HEK293 (cell line): Measurements from ENCODE around the gene CAPZB.

Experiments used
- CTCF ChIA-PET: fragments of 350-600 bp; formaldehyde crosslinking; extraction: SDS; loops from one replicate; lab custom pipeline; 2021; ENCODE audit warnings: antibody characterized with exemption; lab: Yijun Ruan, JAX
- POLR2A ChIA-PET: fragments of 300-600 bp; formaldehyde crosslinking; extraction: SDS; loops from one replicate; lab custom pipeline; 2020; ENCODE audit warnings: antibody characterized with exemption, inconsistent platforms; lab: Yijun Ruan, JAX
- H3K27ac ChIP-seq: fragments of 200-500 bp; sonication (Bioruptor generic); 2 replicates; pipeline ENCODE4 v1.5.1; 2014; ENCODE audit warnings: low read depth, low read length, control low read depth, inconsistent platforms; ENCODE audit errors: extremely low read depth
- H3K36me3 ChIP-seq, 2 experiments: fragments of 200-500 bp in 1 of 2; sonication (Bioruptor generic) in 1 of 2; 1 replicate in 1 of 2; 2 replicates in 1 of 2; pipeline ENCODE4 v1.5.1; 2014 to 2017; ENCODE audit warnings: inconsistent platforms in 2 of 2, low read length in 2 of 2; ENCODE audit not compliant: control insufficient read depth in 2 of 2, insufficient read depth in 1 of 2
- H3K4me1 ChIP-seq: fragments of 200-500 bp; sonication (Bioruptor generic); 2 replicates; pipeline ENCODE4 v1.5.1; 2014; ENCODE audit warnings: mild to moderate bottlenecking, low read length, inconsistent platforms; ENCODE audit not compliant: control insufficient read depth, insufficient read depth
- H3K4me3 ChIP-seq: 2 replicates; pipeline ENCODE4 v1.5.1; 2011; ENCODE audit warnings: low read depth, mild to moderate bottlenecking, control low read depth, low read length, moderate library complexity
- H3K9me3 ChIP-seq: fragments of 200-500 bp; sonication (Bioruptor generic); 2 replicates; pipeline ENCODE4 v1.5.1; 2014; ENCODE audit warnings: low read depth, low read length, inconsistent platforms; ENCODE audit not compliant: control insufficient read depth, insufficient read depth
- GLIS1 ChIP-seq: fragments of 450-650 bp; formaldehyde crosslinking; IDR thresholded peaks from 2 replicates; pipeline ENCODE4 v1.5.1; 2016; ENCODE audit warnings: missing biosample characterization, missing genetic modification characterization
- SETDB1 ChIP-seq: IDR thresholded peaks from one replicate; pipeline ENCODE4 v1.6.1; 2017; ENCODE audit warnings: mild to moderate bottlenecking, low read length, moderate library complexity, mixed read lengths; ENCODE audit not compliant: insufficient read length
- SP3 ChIP-seq: fragments of 450-650 bp; formaldehyde crosslinking; IDR thresholded peaks from 2 replicates; pipeline ENCODE4 v1.5.1; 2016; ENCODE audit warnings: missing biosample characterization, missing genetic modification characterization
- ZBTB20 ChIP-seq: fragments of 450-650 bp; formaldehyde crosslinking; IDR thresholded peaks from 2 replicates; pipeline ENCODE4 v1.5.1; 2016; ENCODE audit warnings: missing biosample characterization, missing genetic modification characterization
- ZBTB8A ChIP-seq: fragments of 450-650 bp; formaldehyde crosslinking; IDR thresholded peaks from 2 replicates; pipeline ENCODE4 v1.5.1; 2016; ENCODE audit warnings: missing biosample characterization, missing genetic modification characterization
- ZEB2 ChIP-seq: fragments of 450-650 bp; formaldehyde crosslinking; IDR thresholded peaks from 2 replicates; pipeline ENCODE4 v1.5.1; 2016; ENCODE audit warnings: missing biosample characterization, missing genetic modification characterization
- ZFP3 ChIP-seq: fragments of 450-650 bp; formaldehyde crosslinking; IDR thresholded peaks from 2 replicates; pipeline ENCODE4 v1.5.1; 2016; ENCODE audit warnings: low read depth, missing biosample characterization, missing genetic modification characterization
- ZNF2 ChIP-seq: fragments of 450-650 bp; formaldehyde crosslinking; IDR thresholded peaks from 2 replicates; pipeline ENCODE4 v1.5.1; 2016; ENCODE audit warnings: missing biosample characterization, missing genetic modification characterization
- ZNF214 ChIP-seq: fragments of 450-650 bp; formaldehyde crosslinking; IDR thresholded peaks from 2 replicates; pipeline ENCODE4 v1.5.1; 2017; ENCODE audit warnings: missing biosample characterization, mild to moderate bottlenecking, missing genetic modification characterization, borderline replicate concordance
- ZNF221 ChIP-seq: fragments of 450-650 bp; formaldehyde crosslinking; IDR thresholded peaks from 2 replicates; pipeline ENCODE4 v1.5.1; 2017; ENCODE audit warnings: missing biosample characterization, missing genetic modification characterization, borderline replicate concordance
- ZNF324 ChIP-seq: fragments of 450-650 bp; formaldehyde crosslinking; IDR thresholded peaks from 2 replicates; pipeline ENCODE4 v1.5.1; 2016; ENCODE audit warnings: missing biosample characterization, missing genetic modification characterization
- ZNF404 ChIP-seq: fragments of 450-650 bp; formaldehyde crosslinking; IDR thresholded peaks from 2 replicates; pipeline ENCODE4 v1.5.1; 2017; ENCODE audit warnings: missing biosample characterization, missing genetic modification characterization
- ZNF585B ChIP-seq: fragments of 450-650 bp; formaldehyde crosslinking; IDR thresholded peaks from 2 replicates; pipeline ENCODE4 v1.5.1; 2016; ENCODE audit warnings: missing biosample characterization, missing genetic modification characterization
- ZNF624 ChIP-seq: fragments of 450-650 bp; formaldehyde crosslinking; IDR thresholded peaks from 2 replicates; pipeline ENCODE4 v1.5.1; 2017; ENCODE audit warnings: missing biosample characterization, missing genetic modification characterization
- ZNF747 ChIP-seq: fragments of 450-650 bp; formaldehyde crosslinking; IDR thresholded peaks from 2 replicates; pipeline ENCODE4 v1.5.1; 2016; ENCODE audit warnings: missing biosample characterization, missing genetic modification characterization
- TF ChIP-seq, protein P1 (sequence below): fragments of 450-650 bp; formaldehyde crosslinking; IDR thresholded peaks from 2 replicates; pipeline ENCODE4 v1.5.1; 2016; ENCODE audit warnings: missing biosample characterization, missing genetic modification characterization
- TF ChIP-seq, protein P2 (sequence below): fragments of 450-650 bp; formaldehyde crosslinking; IDR thresholded peaks from 2 replicates; pipeline ENCODE4 v1.5.1; 2016; ENCODE audit warnings: missing biosample characterization, missing genetic modification characterization
- TF ChIP-seq, protein P3 (sequence below): fragments of 450-650 bp; formaldehyde crosslinking; IDR thresholded peaks from 2 replicates; pipeline ENCODE4 v1.5.1; 2016; ENCODE audit warnings: missing biosample characterization, missing genetic modification characterization
- TF ChIP-seq, protein P4 (sequence below): fragments of 450-650 bp; IDR thresholded peaks from 2 replicates; pipeline ENCODE4 v1.5.1; 2018; ENCODE audit warnings: missing biosample characterization, mild to moderate bottlenecking, missing genetic modification characterization

CAPZB gene

DNA sequence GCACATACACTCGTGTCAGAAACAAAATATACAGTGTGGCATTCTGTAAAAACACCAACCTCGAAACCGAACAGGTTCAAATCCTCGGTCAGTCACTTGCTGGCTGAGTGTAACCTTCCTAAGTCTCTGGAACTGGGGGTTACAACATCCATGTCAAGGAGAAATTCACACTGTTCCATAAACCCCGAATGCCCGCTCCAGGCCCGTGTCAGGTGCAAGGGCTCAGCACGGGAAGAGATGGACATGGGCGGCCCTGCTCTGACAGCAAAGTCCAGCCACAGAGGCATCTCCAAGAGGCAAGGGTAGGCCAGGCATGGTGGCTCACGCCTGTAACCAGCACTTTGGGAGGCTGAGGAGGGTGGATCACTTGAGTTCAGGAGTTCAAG lies 93.8 kb downstream of the CAPZB start (continued):
- TF ChIP-seq, protein P1, sequence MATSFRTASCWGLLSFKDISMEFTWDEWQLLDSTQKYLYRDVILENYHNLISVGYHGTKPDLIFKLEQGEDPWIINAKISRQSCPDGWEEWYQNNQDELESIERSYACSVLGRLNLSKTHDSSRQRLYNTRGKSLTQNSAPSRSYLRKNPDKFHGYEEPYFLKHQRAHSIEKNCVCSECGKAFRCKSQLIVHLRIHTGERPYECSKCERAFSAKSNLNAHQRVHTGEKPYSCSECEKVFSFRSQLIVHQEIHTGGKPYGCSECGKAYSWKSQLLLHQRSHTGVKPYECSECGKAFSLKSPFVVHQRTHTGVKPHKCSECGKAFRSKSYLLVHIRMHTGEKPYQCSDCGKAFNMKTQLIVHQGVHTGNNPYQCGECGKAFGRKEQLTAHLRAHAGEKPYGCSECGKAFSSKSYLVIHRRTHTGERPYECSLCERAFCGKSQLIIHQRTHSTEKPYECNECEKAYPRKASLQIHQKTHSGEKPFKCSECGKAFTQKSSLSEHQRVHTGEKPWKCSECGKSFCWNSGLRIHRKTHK (tag by site-specific recombination) = no peak
- TF ChIP-seq, protein P2, sequence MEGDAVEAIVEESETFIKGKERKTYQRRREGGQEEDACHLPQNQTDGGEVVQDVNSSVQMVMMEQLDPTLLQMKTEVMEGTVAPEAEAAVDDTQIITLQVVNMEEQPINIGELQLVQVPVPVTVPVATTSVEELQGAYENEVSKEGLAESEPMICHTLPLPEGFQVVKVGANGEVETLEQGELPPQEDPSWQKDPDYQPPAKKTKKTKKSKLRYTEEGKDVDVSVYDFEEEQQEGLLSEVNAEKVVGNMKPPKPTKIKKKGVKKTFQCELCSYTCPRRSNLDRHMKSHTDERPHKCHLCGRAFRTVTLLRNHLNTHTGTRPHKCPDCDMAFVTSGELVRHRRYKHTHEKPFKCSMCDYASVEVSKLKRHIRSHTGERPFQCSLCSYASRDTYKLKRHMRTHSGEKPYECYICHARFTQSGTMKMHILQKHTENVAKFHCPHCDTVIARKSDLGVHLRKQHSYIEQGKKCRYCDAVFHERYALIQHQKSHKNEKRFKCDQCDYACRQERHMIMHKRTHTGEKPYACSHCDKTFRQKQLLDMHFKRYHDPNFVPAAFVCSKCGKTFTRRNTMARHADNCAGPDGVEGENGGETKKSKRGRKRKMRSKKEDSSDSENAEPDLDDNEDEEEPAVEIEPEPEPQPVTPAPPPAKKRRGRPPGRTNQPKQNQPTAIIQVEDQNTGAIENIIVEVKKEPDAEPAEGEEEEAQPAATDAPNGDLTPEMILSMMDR = no peak
- no peak for TF ChIP-seq ZNF214

DNA sequence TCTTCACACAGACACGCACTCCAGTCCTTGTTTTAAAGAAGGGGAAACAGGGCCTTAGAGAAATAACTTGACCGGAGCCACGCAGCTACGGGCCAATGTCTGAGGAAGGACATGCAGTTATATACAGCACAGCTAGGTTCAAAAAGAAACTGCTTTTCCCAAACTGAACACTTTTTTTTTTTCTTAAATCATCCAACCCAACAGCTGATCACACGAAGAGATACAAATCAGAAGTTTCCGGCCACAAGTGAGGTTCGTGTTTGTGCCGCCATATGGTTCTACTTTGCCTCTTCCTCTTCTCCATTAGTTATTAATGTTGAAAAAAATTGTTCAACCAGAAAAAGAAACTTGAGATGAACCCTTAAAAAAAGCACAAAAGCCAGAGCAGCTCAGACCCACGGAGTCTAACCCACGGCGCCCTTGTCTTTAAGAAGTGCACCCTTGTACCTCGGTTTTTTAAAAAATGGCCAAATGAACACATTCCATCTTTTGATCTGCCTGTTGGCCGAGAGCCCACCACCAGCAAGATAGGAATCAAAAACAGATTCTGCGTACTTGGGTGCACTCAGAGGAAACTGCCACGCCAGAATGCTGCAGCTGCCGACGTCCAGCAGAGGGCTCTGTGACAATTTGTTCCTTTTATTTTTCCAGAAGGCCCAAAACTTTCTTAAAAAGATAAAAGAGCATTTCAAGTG lies 94.3 kb downstream of the CAPZB start:
- no peaks in the 10 kb centered on the region for H3K4me1 ChIP-seq
- TF ChIP-seq ZNF324 (no peak), ZBTB20 (no peak), ZNF2 (tag by site-specific recombination) (peak; percentile 68; the same call in 1 of the 2 replicates)
- TF ChIP-seq, protein P2 = peak; percentile 43
- no peak overlapping the region for H3K4me3 ChIP-seq
- no peaks in the 10 kb centered on the region for H3K9me3 ChIP-seq
- ChIA-PET CTCF (interaction anchor here (0.7 to 3.7 kb wide), 21 partner anchors 9 to 263 kb away, joined by 3 to 43 read pairs (median 4); no protein-coding TSS in a partner anchor), POLR2A (no interaction called here)
- no peak overlapping the region for H3K27ac ChIP-seq
- H3K36me3 ChIP-seq = peaks cover 0 to 2% of the 10 kb centered on the region in 2 experiments; a peak in 1 of 3 replicates

DNA sequence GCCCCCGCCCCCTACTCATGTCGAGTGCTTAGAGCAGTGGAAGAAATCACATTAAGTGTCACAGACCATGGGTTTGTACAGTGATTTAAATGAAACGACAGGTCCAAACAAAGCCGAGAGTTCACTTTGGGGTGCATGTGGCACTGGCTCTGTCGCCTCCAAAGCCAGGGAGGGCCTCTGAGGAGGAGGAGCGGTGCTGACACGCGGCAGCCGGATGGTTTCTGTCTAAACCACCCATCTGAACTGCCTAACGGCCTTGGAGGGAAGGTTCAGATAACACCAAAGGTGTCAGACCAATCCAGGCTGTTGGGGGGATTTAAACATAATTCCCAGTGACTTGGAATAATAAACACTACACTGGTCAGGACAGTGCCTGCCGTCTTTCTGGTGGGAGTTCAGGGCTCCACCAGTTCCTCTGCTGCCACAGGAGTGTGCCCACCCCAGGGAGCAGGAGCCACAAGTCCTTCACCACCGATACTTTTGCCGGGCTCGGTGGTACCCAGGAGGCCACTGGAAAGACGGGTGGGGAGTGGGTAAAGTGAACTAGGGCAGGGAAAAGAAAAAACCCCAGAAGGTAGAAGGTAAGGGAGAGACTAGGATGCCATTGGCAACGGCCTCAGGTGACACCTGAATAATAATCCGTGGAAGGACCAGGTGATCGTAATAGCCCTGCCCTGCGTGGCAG lies 95.0 kb downstream of the CAPZB start:
- POLR2A ChIA-PET = no interaction called here
- CTCF ChIA-PET = interaction anchor here (0.7 to 3.7 kb wide), 19 partner anchors 10 to 264 kb away, joined by 3 to 43 read pairs (median 4); no protein-coding TSS in a partner anchor
- Histone ChIP-seq H3K4me1 (no peaks in the 10 kb centered on the region), H3K4me3 (no peak overlapping the region), H3K9me3 (no peaks in the 10 kb centered on the region), H3K27ac (no peak overlapping the region), H3K36me3 (peaks cover 0 to 8% of the 10 kb centered on the region in 2 experiments; a peak in 1 of 3 replicates)
- TF ChIP-seq ZNF404 (tag by site-specific recombination) = no peak
- TF ChIP-seq, protein P1 (tag by site-specific recombination) = no peak
- no peak for TF ChIP-seq ZFP3
- TF ChIP-seq, protein P3, sequence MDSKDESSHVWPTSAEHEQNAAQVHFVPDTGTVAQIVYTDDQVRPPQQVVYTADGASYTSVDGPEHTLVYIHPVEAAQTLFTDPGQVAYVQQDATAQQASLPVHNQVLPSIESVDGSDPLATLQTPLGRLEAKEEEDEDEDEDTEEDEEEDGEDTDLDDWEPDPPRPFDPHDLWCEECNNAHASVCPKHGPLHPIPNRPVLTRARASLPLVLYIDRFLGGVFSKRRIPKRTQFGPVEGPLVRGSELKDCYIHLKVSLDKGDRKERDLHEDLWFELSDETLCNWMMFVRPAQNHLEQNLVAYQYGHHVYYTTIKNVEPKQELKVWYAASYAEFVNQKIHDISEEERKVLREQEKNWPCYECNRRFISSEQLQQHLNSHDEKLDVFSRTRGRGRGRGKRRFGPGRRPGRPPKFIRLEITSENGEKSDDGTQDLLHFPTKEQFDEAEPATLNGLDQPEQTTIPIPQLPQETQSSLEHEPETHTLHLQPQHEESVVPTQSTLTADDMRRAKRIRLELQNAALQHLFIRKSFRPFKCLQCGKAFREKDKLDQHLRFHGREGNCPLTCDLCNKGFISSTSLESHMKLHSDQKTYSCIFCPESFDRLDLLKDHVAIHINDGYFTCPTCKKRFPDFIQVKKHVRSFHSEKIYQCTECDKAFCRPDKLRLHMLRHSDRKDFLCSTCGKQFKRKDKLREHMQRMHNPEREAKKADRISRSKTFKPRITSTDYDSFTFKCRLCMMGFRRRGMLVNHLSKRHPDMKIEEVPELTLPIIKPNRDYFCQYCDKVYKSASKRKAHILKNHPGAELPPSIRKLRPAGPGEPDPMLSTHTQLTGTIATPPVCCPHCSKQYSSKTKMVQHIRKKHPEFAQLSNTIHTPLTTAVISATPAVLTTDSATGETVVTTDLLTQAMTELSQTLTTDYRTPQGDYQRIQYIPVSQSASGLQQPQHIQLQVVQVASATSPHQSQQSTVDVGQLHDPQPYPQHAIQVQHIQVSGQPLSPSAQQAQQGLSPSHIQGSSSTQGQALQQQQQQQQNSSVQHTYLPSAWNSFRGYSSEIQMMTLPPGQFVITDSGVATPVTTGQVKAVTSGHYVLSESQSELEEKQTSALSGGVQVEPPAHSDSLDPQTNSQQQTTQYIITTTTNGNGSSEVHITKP (tag by site-specific recombination) = no peak
- no peak for TF ChIP-seq ZNF585B (tag by site-specific recombination)
- no peak for TF ChIP-seq GLIS1 (tag by site-specific recombination)
- no peak for TF ChIP-seq ZEB2 (tag by site-specific recombination)
- no peak for TF ChIP-seq ZNF747 (tag by site-specific recombination)
- TF ChIP-seq, protein P4, sequence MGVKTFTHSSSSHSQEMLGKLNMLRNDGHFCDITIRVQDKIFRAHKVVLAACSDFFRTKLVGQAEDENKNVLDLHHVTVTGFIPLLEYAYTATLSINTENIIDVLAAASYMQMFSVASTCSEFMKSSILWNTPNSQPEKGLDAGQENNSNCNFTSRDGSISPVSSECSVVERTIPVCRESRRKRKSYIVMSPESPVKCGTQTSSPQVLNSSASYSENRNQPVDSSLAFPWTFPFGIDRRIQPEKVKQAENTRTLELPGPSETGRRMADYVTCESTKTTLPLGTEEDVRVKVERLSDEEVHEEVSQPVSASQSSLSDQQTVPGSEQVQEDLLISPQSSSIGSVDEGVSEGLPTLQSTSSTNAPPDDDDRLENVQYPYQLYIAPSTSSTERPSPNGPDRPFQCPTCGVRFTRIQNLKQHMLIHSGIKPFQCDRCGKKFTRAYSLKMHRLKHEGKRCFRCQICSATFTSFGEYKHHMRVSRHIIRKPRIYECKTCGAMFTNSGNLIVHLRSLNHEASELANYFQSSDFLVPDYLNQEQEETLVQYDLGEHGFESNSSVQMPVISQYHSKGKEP (tag by site-specific recombination) = no peak
- TF ChIP-seq ZBTB8A (tag by site-specific recombination) = no peak
- no peak for TF ChIP-seq SETDB1
- TF ChIP-seq SP3 (tag by site-specific recombination) = no peak
- TF ChIP-seq ZNF624 (tag by site-specific recombination) = no peak
- no peak for TF ChIP-seq ZNF221 (tag by site-specific recombination)
